Measurements from ENCODE around the gene ANXA10. TPM values are rescaled to one million over a fixed set of nuclear protein-coding genes. Genes with fewer than 3 reads are reported as not detected.

Gene ANXA10
- total and polyA plus RNA-seq, 2 experiments from 2014 or later = not detected

GRCh38 chr4:168101026-168101425 is 8.7 kb downstream of the ANXA10 start (continued):
- TF ChIP-seq, protein P1, sequence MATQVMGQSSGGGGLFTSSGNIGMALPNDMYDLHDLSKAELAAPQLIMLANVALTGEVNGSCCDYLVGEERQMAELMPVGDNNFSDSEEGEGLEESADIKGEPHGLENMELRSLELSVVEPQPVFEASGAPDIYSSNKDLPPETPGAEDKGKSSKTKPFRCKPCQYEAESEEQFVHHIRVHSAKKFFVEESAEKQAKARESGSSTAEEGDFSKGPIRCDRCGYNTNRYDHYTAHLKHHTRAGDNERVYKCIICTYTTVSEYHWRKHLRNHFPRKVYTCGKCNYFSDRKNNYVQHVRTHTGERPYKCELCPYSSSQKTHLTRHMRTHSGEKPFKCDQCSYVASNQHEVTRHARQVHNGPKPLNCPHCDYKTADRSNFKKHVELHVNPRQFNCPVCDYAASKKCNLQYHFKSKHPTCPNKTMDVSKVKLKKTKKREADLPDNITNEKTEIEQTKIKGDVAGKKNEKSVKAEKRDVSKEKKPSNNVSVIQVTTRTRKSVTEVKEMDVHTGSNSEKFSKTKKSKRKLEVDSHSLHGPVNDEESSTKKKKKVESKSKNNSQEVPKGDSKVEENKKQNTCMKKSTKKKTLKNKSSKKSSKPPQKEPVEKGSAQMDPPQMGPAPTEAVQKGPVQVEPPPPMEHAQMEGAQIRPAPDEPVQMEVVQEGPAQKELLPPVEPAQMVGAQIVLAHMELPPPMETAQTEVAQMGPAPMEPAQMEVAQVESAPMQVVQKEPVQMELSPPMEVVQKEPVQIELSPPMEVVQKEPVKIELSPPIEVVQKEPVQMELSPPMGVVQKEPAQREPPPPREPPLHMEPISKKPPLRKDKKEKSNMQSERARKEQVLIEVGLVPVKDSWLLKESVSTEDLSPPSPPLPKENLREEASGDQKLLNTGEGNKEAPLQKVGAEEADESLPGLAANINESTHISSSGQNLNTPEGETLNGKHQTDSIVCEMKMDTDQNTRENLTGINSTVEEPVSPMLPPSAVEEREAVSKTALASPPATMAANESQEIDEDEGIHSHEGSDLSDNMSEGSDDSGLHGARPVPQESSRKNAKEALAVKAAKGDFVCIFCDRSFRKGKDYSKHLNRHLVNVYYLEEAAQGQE (IDR thresholded peaks at IDR 0.05; ENCODE audit: unreplicated experiment) = no peak

- H3K27me3 ChIP-seq (ENCODE audit: insufficient read depth) = no peaks in the 10 kb centered on the region
- no peak overlapping the region for H2AFZ ChIP-seq
- H3K27ac ChIP-seq (ENCODE audit: low read depth) = no peak overlapping the region
- ATAC-seq (no peak), DNase-seq (ENCODE audit: low spot score) (no peak)
- no peaks in the 10 kb centered on the region for H3F3A ChIP-seq (replicated peaks; ENCODE audit: low read depth)
- TF ChIP-seq ZNF114 (CRISPR knock-in tag; IDR thresholded peaks at IDR 0.05) (no peak), NANOG (IDR thresholded peaks at IDR 0.05; ENCODE audit: borderline replicate concordance) (no peak), ZNF331 (CRISPR knock-in tag; IDR thresholded peaks at IDR 0.05; ENCODE audit: low read depth) (no peak), ETS1 (IDR thresholded peaks at IDR 0.05) (no peak), EZH2phosphoT487 (IDR thresholded peaks at IDR 0.05; ENCODE audit: unreplicated experiment) (no peak), CREB1 (CRISPR knock-in tag; IDR thresholded peaks at IDR 0.05; ENCODE audit: low read depth) (no peak), EZH2 (IDR thresholded peaks at IDR 0.05; ENCODE audit: low read depth, unreplicated experiment) (no peak)
- TF ChIP-seq, protein P2, sequence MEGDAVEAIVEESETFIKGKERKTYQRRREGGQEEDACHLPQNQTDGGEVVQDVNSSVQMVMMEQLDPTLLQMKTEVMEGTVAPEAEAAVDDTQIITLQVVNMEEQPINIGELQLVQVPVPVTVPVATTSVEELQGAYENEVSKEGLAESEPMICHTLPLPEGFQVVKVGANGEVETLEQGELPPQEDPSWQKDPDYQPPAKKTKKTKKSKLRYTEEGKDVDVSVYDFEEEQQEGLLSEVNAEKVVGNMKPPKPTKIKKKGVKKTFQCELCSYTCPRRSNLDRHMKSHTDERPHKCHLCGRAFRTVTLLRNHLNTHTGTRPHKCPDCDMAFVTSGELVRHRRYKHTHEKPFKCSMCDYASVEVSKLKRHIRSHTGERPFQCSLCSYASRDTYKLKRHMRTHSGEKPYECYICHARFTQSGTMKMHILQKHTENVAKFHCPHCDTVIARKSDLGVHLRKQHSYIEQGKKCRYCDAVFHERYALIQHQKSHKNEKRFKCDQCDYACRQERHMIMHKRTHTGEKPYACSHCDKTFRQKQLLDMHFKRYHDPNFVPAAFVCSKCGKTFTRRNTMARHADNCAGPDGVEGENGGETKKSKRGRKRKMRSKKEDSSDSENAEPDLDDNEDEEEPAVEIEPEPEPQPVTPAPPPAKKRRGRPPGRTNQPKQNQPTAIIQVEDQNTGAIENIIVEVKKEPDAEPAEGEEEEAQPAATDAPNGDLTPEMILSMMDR (conservative IDR thresholded peaks at IDR 0.05; ENCODE audit: low read depth in 2 of 2) = no peak
- TF ChIP-seq, protein P3, sequence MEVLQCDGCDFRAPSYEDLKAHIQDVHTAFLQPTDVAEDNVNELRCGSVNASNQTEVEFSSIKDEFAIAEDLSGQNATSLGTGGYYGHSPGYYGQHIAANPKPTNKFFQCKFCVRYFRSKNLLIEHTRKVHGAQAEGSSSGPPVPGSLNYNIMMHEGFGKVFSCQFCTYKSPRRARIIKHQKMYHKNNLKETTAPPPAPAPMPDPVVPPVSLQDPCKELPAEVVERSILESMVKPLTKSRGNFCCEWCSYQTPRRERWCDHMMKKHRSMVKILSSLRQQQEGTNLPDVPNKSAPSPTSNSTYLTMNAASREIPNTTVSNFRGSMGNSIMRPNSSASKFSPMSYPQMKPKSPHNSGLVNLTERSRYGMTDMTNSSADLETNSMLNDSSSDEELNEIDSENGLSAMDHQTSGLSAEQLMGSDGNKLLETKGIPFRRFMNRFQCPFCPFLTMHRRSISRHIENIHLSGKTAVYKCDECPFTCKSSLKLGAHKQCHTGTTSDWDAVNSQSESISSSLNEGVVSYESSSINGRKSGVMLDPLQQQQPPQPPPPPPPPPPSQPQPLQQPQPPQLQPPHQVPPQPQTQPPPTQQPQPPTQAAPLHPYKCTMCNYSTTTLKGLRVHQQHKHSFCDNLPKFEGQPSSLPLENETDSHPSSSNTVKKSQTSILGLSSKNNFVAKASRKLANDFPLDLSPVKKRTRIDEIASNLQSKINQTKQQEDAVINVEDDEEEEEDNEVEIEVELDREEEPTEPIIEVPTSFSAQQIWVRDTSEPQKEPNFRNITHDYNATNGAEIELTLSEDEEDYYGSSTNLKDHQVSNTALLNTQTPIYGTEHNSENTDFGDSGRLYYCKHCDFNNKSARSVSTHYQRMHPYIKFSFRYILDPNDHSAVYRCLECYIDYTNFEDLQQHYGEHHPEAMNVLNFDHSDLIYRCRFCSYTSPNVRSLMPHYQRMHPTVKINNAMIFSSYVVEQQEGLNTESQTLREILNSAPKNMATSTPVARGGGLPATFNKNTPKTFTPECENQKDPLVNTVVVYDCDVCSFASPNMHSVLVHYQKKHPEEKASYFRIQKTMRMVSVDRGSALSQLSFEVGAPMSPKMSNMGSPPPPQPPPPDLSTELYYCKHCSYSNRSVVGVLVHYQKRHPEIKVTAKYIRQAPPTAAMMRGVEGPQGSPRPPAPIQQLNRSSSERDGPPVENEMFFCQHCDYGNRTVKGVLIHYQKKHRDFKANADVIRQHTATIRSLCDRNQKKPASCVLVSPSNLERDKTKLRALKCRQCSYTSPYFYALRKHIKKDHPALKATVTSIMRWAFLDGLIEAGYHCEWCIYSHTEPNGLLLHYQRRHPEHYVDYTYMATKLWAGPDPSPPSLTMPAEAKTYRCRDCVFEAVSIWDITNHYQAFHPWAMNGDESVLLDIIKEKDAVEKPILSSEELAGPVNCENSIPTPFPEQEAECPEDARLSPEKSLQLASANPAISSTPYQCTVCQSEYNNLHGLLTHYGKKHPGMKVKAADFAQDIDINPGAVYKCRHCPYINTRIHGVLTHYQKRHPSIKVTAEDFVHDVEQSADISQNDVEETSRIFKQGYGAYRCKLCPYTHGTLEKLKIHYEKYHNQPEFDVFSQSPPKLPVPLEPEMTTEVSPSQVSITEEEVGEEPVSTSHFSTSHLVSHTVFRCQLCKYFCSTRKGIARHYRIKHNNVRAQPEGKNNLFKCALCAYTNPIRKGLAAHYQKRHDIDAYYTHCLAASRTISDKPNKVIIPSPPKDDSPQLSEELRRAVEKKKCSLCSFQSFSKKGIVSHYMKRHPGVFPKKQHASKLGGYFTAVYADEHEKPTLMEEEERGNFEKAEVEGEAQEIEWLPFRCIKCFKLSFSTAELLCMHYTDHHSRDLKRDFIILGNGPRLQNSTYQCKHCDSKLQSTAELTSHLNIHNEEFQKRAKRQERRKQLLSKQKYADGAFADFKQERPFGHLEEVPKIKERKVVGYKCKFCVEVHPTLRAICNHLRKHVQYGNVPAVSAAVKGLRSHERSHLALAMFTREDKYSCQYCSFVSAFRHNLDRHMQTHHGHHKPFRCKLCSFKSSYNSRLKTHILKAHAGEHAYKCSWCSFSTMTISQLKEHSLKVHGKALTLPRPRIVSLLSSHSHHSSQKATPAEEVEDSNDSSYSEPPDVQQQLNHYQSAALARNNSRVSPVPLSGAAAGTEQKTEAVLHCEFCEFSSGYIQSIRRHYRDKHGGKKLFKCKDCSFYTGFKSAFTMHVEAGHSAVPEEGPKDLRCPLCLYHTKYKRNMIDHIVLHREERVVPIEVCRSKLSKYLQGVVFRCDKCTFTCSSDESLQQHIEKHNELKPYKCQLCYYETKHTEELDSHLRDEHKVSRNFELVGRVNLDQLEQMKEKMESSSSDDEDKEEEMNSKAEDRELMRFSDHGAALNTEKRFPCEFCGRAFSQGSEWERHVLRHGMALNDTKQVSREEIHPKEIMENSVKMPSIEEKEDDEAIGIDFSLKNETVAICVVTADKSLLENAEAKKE (CRISPR knock-in tag; IDR thresholded peaks at IDR 0.05) = no peak
- H3K4me3 Mint-ChIP-seq = no peak overlapping the region
- H3K4me2 ChIP-seq = no peak overlapping the region
- no peaks in the 10 kb centered on the region for H3K9me2 ChIP-seq (ENCODE audit: insufficient read depth)
- H3K4me3 ChIP-seq = no peak overlapping the region
- no peaks in the 10 kb centered on the region for H3K27me3 Mint-ChIP-seq (ENCODE audit: insufficient read depth, low read depth, poor library complexity)
- no peaks in the 10 kb centered on the region for H4K20me1 ChIP-seq (replicated peaks; ENCODE audit: insufficient read depth)
- H3K4me1 ChIP-seq (ENCODE audit: insufficient read depth) = no peaks in the 10 kb centered on the region
- H3K9me3 Mint-ChIP-seq = no peaks in the 10 kb centered on the region
- no peaks in the 10 kb centered on the region for H3K36me3 ChIP-seq (ENCODE audit: insufficient read depth)
- H3K4me1 Mint-ChIP-seq = no peaks in the 10 kb centered on the region
- no peaks in the 10 kb centered on the region for H3K36me3 Mint-ChIP-seq (ENCODE audit: low read depth)
- no peaks in the 10 kb centered on the region for H3K79me2 ChIP-seq (replicated peaks; ENCODE audit: insufficient read depth)
- H3K27ac Mint-ChIP-seq = peak overlapping the region; percentile 80; the same call in 1 of the 2 replicates
Measured at GRCh38 chr4:168102403-168102802, 10.1 kb downstream of the ANXA10 start.

Measured in GM23338 (cell line).